Measurements from ENCODE around the gene DDAH1. TPM values are rescaled to one million over a fixed set of nuclear protein-coding genes. Genes with fewer than 3 reads are reported as not detected.

The DDAH1 gene
- total and polyA plus RNA-seq, 2 experiments from 2014 or later, result 9.1 to 15.5 TPM

DNA sequence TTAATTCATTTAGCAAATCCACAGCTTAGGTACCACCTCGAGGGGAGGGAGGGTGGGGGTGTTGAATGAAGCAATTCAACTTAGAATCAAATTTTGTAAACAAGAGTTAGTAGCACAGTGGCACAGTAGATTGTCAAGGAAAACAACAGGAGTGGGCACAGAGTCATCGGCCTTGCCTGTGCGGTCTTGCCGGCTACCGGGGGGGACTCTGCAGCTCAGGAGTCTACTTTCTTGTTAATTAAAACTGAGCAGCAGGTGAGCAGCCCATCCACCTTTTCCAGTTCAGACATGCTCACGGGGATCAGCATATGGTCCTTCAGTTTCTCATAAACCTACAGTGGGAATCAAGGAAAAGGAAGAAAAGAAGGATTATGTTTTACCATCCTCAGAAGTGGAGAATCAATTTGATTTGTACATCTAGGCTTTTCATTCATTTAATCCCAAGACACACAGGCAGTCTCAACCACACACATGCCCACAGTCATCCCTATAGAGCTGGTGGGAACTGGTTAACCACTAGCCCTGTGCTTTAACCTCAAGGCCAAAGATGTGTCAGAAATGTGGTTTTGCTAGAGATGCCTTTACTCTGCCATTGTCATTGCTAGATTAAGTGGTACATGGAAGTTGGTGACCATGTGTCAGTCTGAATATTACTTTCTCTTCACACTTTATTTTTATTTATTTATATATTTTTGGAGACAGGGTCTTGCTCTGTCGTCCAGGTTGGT is 143.6 kb downstream of the DDAH1 start:
- no peak overlapping the region for H3K27ac ChIP-seq
- H3K4me3 ChIP-seq, result no peak overlapping the region
- H3K4me1 ChIP-seq (ENCODE audit: low read depth), result peaks cover under 1% of the 10 kb centered on the region
- no peaks in the 10 kb centered on the region for H3K36me3 ChIP-seq
- TF ChIP-seq, protein P1, sequence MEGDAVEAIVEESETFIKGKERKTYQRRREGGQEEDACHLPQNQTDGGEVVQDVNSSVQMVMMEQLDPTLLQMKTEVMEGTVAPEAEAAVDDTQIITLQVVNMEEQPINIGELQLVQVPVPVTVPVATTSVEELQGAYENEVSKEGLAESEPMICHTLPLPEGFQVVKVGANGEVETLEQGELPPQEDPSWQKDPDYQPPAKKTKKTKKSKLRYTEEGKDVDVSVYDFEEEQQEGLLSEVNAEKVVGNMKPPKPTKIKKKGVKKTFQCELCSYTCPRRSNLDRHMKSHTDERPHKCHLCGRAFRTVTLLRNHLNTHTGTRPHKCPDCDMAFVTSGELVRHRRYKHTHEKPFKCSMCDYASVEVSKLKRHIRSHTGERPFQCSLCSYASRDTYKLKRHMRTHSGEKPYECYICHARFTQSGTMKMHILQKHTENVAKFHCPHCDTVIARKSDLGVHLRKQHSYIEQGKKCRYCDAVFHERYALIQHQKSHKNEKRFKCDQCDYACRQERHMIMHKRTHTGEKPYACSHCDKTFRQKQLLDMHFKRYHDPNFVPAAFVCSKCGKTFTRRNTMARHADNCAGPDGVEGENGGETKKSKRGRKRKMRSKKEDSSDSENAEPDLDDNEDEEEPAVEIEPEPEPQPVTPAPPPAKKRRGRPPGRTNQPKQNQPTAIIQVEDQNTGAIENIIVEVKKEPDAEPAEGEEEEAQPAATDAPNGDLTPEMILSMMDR (IDR thresholded peaks at IDR 0.05; ENCODE audit: low read depth, low read length), result no peak
- DNase-seq (ENCODE audit: low read depth in 1 of 2, low spot score in 1 of 2), result peak in 1 of 2 donors; percentile 46
- H3K27me3 ChIP-seq, result no peaks in the 10 kb centered on the region
- H3K9me3 ChIP-seq (ENCODE audit: low read depth), result no peaks in the 10 kb centered on the region

DNA sequence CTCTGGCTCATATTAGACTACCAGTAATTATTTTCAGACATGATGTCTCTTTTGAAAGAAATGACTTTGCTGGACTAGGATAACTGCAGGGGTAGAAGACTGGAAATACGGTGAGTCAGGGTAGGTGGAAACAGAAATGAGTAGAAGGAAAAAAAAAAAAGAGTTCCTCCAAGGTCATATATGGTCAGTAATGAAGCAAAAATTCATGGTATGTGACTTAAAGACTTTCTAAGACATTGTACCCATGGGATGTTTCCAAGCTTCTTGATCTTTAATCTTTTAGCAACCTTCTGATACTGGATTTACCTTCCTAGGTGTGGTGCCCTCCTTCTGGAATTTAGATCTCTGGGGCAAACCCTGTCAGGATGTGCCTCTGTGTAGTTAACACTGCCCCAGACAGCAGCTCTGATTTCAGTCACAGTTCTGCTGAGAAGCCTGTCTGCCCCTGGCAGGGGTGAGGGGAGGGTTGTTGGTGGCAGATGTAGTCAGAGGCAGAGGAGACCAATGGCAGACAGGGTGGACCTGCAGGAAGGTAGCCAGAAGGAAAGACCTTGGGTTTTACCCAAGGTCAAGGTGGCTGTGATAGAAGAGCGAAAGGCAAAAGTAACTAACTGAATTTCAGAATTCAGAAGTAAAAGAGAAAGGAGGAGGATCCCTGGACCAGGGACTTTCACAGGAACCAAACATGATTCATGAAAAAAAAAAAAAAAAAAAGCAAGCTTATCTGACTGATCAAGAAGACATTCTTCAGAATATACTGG is 144.4 kb downstream of the DDAH1 start:
- Histone ChIP-seq H3K4me1 (ENCODE audit: low read depth) (peaks cover 9% of the 10 kb centered on the region), H3K4me3 (no peak overlapping the region), H3K9me3 (ENCODE audit: low read depth) (no peaks in the 10 kb centered on the region), H3K36me3 (no peaks in the 10 kb centered on the region), H3K27me3 (no peaks in the 10 kb centered on the region), H3K27ac (no peak overlapping the region)
- DNase-seq (ENCODE audit: low read depth in 1 of 2, low spot score in 1 of 2), result peak in 1 of 2 donors; percentile 58
- TF ChIP-seq, protein P1 (IDR thresholded peaks at IDR 0.05; ENCODE audit: low read depth, low read length), result no peak

DNA sequence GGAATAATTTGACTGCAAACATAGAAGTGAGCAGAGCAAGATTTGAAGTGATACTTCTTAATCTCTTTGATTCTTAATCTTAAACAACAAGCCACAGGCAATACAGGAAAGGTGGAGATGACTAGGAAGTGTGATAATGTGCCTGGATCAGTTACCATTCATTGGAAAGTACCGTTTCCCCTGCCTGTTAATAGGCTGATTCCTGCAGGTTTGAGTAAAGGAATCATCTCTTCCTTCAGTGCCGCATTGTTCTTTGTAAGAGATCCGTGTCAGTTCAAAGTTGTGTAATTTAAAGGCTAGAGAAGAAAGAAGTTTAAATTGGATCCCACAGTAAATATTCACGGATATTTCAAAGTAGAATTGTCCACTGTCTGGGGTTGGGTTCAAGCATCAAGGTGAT is 145.0 kb downstream of the DDAH1 start:
- H3K4me1 ChIP-seq (ENCODE audit: low read depth), result peaks cover 15% of the 10 kb centered on the region
- H3K27me3 ChIP-seq, result no peaks in the 10 kb centered on the region
- H3K27ac ChIP-seq, result no peak overlapping the region
- peak in 1 of 2 donors; percentile 21 for DNase-seq (ENCODE audit: low read depth in 1 of 2, low spot score in 1 of 2)
- TF ChIP-seq, protein P1 (IDR thresholded peaks at IDR 0.05; ENCODE audit: low read depth, low read length), result no peak
- H3K36me3 ChIP-seq, result no peaks in the 10 kb centered on the region
- no peak overlapping the region for H3K4me3 ChIP-seq
- no peaks in the 10 kb centered on the region for H3K9me3 ChIP-seq (ENCODE audit: low read depth)

DNA sequence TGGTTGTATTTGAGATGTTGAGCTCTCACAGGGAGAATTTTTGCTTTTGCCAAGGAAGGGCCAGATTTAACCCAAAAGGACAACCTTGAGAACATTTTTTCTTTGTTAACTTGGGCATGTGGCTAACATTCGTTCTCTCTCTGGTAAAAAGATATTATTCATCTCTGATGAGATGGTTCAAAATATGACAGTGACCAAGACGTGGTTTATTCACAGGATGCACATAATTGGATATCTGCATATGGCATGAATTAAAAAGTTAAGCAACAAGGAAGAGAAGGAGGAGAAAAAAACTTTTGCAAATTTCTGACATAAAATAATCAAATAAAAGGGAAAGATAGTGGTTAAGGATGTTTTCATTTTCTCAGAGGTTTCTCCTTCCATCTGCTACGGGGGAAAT is 145.5 kb downstream of the DDAH1 start:
- Histone ChIP-seq H3K9me3 (ENCODE audit: low read depth) (no peaks in the 10 kb centered on the region), H3K36me3 (no peaks in the 10 kb centered on the region), H3K27me3 (no peaks in the 10 kb centered on the region), H3K27ac (no peak overlapping the region), H3K4me1 (ENCODE audit: low read depth) (peaks cover 20% of the 10 kb centered on the region), H3K4me3 (no peak overlapping the region)
- DNase-seq (ENCODE audit: low read depth in 1 of 2, low spot score in 1 of 2), result no peak
- TF ChIP-seq, protein P1 (IDR thresholded peaks at IDR 0.05; ENCODE audit: low read depth, low read length), result no peak

DNA sequence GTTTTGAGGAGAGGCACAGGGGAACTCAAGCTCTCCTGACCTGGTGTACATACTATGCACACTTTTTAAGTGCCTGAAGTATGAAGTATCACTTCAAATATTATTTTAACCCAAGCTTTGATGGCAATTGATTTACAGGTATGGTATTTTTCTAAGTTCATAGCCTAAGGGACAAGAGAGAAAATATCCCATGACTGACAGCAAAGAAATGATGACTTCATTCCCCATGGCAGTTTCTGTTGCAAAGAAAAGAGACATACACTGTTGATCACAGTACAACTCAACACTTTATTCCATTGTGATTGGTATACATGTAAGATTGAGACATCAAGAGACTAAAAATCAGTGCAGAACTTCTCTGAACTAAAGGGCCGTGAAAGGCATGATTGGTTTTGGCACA is 146.7 kb downstream of the DDAH1 start:
- no peak overlapping the region for H3K4me3 ChIP-seq
- peaks cover 25% of the 10 kb centered on the region for H3K4me1 ChIP-seq (ENCODE audit: low read depth)
- H3K27me3 ChIP-seq, result no peaks in the 10 kb centered on the region
- no peak for DNase-seq (ENCODE audit: low read depth in 1 of 2, low spot score in 1 of 2)
- no peak overlapping the region for H3K27ac ChIP-seq
- TF ChIP-seq, protein P1 (IDR thresholded peaks at IDR 0.05; ENCODE audit: low read depth, low read length), result no peak
- H3K9me3 ChIP-seq (ENCODE audit: low read depth), result no peaks in the 10 kb centered on the region
- H3K36me3 ChIP-seq, result no peaks in the 10 kb centered on the region

All from cardiac muscle cell (in vitro differentiated cells and primary cell).